Stomach smooth muscle (tissue), 2 donors: ENCODE data around the gene PRSS48.
"Not testable (repeated sequence)": the region's sequence is repeated elsewhere in the genome, so short reads cannot be mapped to it uniquely, and the experiment has no call there.

Experiments used
- H3K27ac ChIP-seq: one replicate; pipeline ENCODE4 v1.7.0; 2013; ENCODE audit warnings: mild to moderate bottlenecking, low read length, inconsistent platforms
- H3K27me3 ChIP-seq, 2 donors: one replicate each; pipeline ENCODE4 v1.7.0; 2013; ENCODE audit warnings: low read length in 2 of 2; ENCODE audit not compliant: insufficient read depth in 2 of 2, control insufficient read depth in 1 of 2
- H3K36me3 ChIP-seq, 2 donors: one replicate each; pipeline ENCODE4 v1.7.0; 2013; ENCODE audit warnings: low read length in 2 of 2; ENCODE audit not compliant: control insufficient read depth in 2 of 2, insufficient read depth in 2 of 2
- H3K4me1 ChIP-seq: one replicate; pipeline ENCODE4 v1.7.0; 2013; ENCODE audit warnings: low read length; ENCODE audit not compliant: control insufficient read depth, insufficient read depth
- H3K4me3 ChIP-seq, 2 donors: one replicate each; pipeline ENCODE4 v1.7.0; 2013; ENCODE audit warnings: low read length in 2 of 2
- H3K9ac ChIP-seq, 2 donors: one replicate each; pipeline ENCODE4 v1.7.0; 2013; ENCODE audit warnings: low read length in 2 of 2, mild to moderate bottlenecking in 1 of 2
- H3K9me3 ChIP-seq, 2 donors: one replicate each; pipeline ENCODE4 v1.7.0; 2013; ENCODE audit warnings: low read length in 2 of 2; ENCODE audit not compliant: control insufficient read depth in 2 of 2
- donor health status: healthy.
- donor health status: Pancreatic carcinoma.

PRSS48 gene

DNA sequence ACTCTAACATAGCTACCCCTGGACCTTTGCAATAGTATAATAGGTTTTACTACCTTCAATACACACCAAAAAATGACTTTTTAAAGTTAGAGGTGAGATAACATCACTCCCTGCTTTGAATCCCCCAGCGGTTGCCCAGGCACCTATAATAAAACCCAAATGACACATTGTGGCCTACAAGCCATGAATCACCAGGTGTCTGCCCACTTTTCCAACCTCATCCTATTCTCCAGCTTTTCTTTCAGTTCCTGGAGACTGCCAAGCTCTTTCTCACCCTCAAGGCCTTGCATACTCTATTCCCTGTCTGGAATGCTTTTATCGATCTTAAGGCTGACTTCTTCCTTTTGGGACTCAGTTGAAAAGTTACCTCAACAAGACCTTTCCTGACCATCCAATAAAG, 16.4 kb upstream of the PRSS48 start:
- Histone ChIP-seq H3K36me3 (no peaks in the 10 kb centered on the region), H3K27ac (no peak overlapping the region), H3K9ac (no peak overlapping the region), H3K4me3 (no peak overlapping the region), H3K27me3 (no peaks in the 10 kb centered on the region), H3K4me1 (peaks cover 7% of the 10 kb centered on the region), H3K9me3 (peaks cover 0 to 4% of the 10 kb centered on the region in 2 donors)

DNA sequence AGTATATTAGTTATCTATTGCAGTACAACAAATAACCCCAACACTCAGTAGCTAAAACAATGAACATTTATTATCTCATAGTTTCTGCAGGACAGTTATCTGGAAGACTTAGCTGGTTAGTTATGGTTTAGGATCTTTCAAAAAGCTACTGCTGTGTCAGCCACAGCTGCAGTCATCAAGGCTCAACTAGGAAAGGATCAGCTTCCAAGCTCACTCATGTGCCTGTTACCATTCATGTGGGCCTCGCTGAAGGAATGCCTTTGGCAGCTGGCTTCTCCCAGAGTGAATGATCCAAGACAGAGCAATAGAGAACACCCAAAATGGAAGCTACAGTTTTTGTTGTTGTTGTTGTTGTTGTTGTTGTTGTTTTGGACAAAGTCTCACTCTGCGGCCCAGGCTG, 13.5 kb upstream of the PRSS48 start:
- Histone ChIP-seq H3K4me3 (no peak overlapping the region), H3K4me1 (peaks cover 7% of the 10 kb centered on the region), H3K9me3 (peaks cover 0 to 4% of the 10 kb centered on the region in 2 donors), H3K27ac (no peak overlapping the region), H3K36me3 (no peaks in the 10 kb centered on the region), H3K9ac (no peak overlapping the region), H3K27me3 (no peaks in the 10 kb centered on the region)

DNA sequence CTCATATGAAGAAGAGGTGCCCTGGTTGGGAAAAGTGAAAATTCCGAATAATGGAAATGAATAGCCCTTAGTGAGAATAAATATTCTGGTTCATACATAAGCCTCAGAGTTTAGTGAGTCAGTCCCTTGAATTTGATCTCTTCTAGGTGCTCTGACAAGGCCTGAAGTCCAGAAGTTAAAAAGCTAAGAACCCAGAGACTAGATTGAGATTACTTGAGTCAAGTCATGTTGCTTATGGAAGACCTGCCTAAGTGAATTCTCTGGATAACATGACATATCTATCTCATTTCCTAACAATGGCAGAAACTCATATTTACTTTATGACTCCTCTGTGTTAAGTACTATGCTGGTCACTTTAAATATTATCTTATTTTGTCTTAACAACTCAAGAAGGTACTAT, 10.5 kb upstream of the PRSS48 start:
- Histone ChIP-seq H3K9ac (no peak overlapping the region), H3K36me3 (no peaks in the 10 kb centered on the region), H3K9me3 (peaks cover 0 to 4% of the 10 kb centered on the region in 2 donors), H3K4me1 (peaks cover 7% of the 10 kb centered on the region), H3K4me3 (no peak overlapping the region), H3K27me3 (no peaks in the 10 kb centered on the region), H3K27ac (no peak overlapping the region)

DNA sequence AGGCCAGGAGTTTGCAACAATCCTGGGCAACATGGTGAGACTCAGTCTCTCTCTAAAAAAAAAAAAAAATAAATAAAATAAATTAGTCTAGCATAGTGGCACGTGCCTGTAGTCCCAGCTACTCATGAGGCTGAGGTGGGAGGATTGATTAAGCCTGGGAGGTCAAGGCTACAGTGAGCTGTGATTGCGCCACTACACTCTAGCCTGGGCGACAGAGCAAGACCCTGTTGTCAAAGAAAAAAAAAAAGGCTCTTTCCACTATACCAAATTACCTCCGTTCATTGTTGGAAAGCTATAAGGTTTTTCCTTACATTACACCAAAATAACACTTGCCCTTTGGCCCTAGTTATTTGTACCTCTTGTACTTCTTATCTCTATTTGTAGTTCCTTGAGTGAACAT, 9.9 kb upstream of the PRSS48 start:
- Histone ChIP-seq H3K9me3 (peaks cover 0 to 4% of the 10 kb centered on the region in 2 donors), H3K4me1 (peaks cover 7% of the 10 kb centered on the region), H3K27me3 (no peaks in the 10 kb centered on the region), H3K9ac (no peak overlapping the region), H3K4me3 (no peak overlapping the region), H3K36me3 (no peaks in the 10 kb centered on the region), H3K27ac (no peak overlapping the region)

DNA sequence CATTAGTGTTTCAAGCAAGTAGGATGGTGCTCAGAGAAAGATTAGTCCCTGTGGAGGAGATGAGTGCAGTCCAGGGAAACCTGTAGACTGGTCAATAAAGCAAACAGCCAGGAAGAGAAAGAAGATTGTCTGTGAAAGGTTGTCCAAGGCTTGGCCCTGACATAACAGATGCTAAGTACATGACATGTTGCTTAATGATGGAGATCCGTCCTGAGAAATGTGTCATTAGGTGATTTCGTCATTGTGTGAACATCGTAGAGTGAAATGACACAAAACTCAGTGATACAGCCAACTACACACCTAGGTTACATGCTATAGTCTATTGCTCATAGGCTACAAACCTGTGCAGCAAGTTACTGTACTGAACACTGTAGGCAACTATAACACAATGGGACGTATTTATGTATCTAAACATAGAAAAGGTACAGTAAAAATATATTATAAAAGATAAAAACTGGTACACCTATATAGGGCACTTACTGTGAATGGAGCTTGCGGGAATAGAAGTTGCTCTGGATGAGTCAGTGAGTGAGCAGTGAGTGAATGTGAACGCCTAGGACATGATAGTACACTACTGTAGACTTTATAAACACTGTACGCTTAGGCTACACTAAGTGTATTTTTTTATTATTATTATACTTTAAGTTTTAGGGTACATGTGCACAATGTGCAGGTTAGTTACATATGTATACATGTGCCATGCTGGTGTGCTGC, 9.0 kb upstream of the PRSS48 start:
- Histone ChIP-seq H3K4me1 (peaks cover 4% of the 10 kb centered on the region), H3K27ac (no peak overlapping the region), H3K27me3 (no peaks in the 10 kb centered on the region), H3K36me3 (no peaks in the 10 kb centered on the region), H3K4me3 (no peak overlapping the region), H3K9me3 (peaks cover 0 to 4% of the 10 kb centered on the region in 2 donors), H3K9ac (no peak overlapping the region)

DNA sequence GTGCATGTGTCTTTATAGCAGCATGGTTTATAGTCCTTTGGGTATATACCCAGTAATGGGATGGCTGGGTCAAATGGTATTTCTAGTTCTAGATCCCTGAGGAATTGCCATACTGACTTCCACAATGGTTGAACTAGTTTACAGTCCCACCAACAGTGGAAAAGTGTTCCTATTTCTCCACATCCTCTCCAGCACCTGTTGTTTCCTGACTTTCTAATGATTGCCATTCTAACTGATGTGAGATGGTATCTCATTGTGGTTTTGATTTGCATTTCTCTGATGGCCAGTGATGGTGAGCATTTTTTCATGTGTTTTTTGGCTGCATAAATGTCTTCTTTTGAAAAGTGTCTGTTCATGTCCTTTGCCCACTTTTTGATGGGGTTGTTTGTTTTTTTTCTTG, 8.1 kb upstream of the PRSS48 start:
- not testable (repeated sequence) for H3K4me1 ChIP-seq, H3K36me3 ChIP-seq, H3K9me3 ChIP-seq, H3K9ac ChIP-seq, H3K4me3 ChIP-seq, H3K27ac ChIP-seq, H3K27me3 ChIP-seq

DNA sequence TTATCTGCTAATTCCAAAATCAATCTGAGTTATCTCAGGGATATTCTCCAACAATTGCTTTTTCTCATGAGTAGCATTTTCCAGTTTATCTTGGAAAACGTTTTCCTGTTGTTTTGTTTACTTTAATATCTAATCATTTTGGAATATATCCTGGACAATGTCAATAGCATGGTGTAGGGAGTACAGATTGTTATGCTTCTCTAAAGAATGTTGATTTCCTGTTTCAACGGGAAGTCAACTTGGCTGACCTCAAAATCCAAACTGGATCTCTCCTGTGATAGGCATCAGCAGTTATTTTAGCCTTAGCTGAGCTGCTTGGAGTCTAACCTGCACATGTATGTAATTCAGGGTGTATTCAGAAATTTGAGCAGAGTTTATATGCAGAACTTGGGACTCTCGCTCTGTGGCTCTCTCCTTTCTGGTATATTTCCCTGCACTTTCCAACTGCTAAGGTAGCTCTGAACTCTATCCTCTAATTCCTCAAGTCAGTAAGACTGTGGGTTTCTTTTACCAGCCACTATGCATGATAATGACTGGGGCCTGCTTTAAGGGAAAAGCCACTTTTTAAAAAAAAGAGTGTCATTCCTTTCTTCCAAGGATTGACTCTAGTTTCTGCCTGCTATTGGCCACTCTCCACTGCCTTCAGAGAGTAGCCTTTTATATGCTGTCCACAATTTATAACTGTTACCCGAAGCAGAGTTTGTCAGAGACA, 7.7 kb downstream of the PRSS48 start:
- Histone ChIP-seq H3K4me3 (no peak overlapping the region), H3K27ac (no peak overlapping the region), H3K9me3 (no peaks in the 10 kb centered on the region), H3K27me3 (no peaks in the 10 kb centered on the region), H3K9ac (no peak overlapping the region), H3K4me1 (peaks cover 3% of the 10 kb centered on the region), H3K36me3 (no peaks in the 10 kb centered on the region)

DNA sequence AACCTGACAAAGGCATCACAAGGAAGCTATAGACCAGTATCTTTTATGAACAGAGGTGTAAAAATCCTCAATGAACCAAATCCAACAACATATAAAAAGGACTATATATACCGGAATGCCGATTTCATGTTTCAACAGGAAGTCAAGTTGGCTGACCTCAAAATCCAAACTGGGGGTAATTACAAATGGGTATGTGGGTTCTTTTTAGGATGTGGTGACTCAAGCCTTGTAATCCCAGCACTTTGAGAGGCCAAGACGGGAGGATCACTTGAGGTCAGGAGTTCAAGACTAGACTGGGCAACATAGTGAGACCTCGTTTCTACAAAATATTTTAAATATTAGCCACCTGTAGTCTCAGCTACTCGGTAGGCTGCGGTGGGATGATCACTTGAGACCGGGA, 10.4 kb downstream of the PRSS48 start:
- H3K4me1 ChIP-seq: peaks cover 3% of the 10 kb centered on the region
- H3K9me3 ChIP-seq: no peaks in the 10 kb centered on the region
- H3K36me3 ChIP-seq: no peaks in the 10 kb centered on the region
- H3K4me3 ChIP-seq: no peak overlapping the region
- H3K27ac ChIP-seq: no peak overlapping the region
- no peak overlapping the region for H3K9ac ChIP-seq
- H3K27me3 ChIP-seq: no peaks in the 10 kb centered on the region

DNA sequence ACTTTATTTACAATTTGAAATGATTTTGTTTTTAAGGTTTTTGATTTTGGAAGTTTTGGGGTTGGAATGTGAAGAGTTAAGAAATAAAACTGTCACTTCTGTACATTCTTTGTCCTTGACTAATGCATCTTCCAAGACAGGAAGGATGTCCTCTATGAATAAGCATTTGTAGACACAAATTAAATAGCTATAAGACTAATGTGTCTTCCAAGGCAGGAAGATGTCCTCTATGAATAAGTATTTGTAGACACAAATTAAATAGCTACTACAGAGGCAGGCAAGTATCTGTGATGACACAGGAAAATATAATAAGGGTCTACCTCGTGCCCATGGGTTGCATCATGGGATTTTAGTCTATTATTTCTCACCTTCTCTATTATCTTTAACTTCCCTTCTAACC, 14.5 kb downstream of the PRSS48 start:
- no peak overlapping the region for H3K9ac ChIP-seq
- no peaks in the 10 kb centered on the region for H3K4me1 ChIP-seq
- no peaks in the 10 kb centered on the region for H3K27me3 ChIP-seq
- no peaks in the 10 kb centered on the region for H3K36me3 ChIP-seq
- no peaks in the 10 kb centered on the region for H3K9me3 ChIP-seq
- no peak overlapping the region for H3K4me3 ChIP-seq
- H3K27ac ChIP-seq: no peak overlapping the region

DNA sequence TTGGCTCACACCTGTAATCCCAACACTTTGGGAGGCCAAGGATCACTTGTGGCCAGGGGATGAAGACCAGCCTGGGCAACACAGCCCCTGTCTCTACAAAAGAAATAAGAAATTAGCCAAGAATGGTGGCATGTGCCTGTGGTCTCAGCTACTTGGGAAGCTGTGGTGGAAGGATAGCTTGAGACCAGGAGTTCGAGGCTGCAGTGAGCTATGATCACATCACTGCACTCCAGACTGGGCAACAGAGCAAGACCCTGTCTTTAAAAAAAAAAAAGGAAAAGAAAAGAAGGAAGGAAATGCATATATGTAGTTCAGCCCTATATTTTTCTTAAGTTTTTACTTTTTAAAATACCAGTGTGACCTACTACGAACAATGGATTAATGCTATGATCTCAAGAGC, 15.1 kb downstream of the PRSS48 start:
- H3K27me3 ChIP-seq: no peaks in the 10 kb centered on the region
- no peak overlapping the region for H3K9ac ChIP-seq
- no peak overlapping the region for H3K4me3 ChIP-seq
- H3K36me3 ChIP-seq: no peaks in the 10 kb centered on the region
- no peak overlapping the region for H3K27ac ChIP-seq
- no peaks in the 10 kb centered on the region for H3K9me3 ChIP-seq
- no peaks in the 10 kb centered on the region for H3K4me1 ChIP-seq

DNA sequence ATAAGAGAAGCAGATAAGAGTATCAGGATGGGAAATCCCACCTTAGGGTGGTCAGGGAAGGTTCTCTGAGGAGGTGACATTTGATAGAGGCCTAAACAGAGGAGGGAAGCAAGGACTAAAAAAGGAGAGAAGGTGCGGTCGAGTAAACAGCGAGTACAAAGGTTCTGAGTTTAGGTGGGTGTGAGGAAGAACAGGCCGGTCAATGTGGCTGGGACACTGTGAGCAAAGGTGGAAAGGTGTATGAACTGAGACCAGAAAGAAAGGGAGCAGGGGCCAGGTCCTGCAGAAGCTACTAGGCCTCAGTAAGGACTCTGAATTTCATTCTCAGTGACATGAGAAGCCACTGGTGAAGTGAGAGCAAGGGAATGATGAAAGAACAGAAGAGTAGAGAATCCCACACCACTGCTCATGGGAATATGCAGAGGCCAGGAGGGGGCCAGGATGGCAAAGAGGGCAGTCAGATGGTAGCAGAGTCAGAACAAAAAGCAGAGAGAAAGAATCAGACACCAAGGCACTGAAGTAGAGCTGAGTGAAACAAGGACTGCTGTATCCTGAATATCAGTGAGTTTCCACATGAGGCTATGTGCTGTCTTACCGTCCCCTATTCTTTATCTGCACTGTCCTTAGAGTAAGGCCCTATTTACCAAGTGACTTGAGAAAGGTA, 18.0 kb downstream of the PRSS48 start:
- H3K4me1 ChIP-seq: no peaks in the 10 kb centered on the region
- no peaks in the 10 kb centered on the region for H3K9me3 ChIP-seq
- H3K4me3 ChIP-seq: no peak overlapping the region
- H3K36me3 ChIP-seq: no peaks in the 10 kb centered on the region
- H3K27me3 ChIP-seq: no peaks in the 10 kb centered on the region
- no peak overlapping the region for H3K9ac ChIP-seq
- no peak overlapping the region for H3K27ac ChIP-seq
